HepG2 (cell line): ENCODE measurements around the gene CCBE1. TPM values are rescaled to one million over a fixed set of nuclear protein-coding genes. Genes with fewer than 3 reads are reported as not detected.

Experiments
- ARID5B ChIP-seq: IDR thresholded peaks from 2 replicates; pipeline ENCODE4 v1.4.0; 2020; ENCODE audit warnings: mild to moderate bottlenecking, missing genetic modification reagents
- ATAD3A ChIP-seq: sonication (generic); formaldehyde crosslinking; IDR thresholded peaks from 2 replicates; pipeline ENCODE4 v1.4.0; 2020; ENCODE audit warnings: missing genetic modification reagents
- CEBPB ChIP-seq: IDR thresholded peaks from 2 replicates; pipeline ENCODE4 v1.6.1; 2011; ENCODE audit warnings: low read depth, low read length, improper control_type of control experiment, borderline replicate concordance
- CENPX ChIP-seq: sonication (generic); formaldehyde crosslinking; IDR thresholded peaks from 2 replicates; pipeline ENCODE4 v1.9.0; 2021; ENCODE audit warnings: mild to moderate bottlenecking, missing genetic modification reagents, moderate library complexity
- GTF2F1 ChIP-seq: fragments of 150-350 bp; IDR thresholded peaks from 2 replicates; pipeline ENCODE4 v1.6.1; 2014; ENCODE audit warnings: low read length
- HNF4G ChIP-seq, 2 experiments: sonication (generic) in 1 of 2; formaldehyde crosslinking in 1 of 2; IDR thresholded peaks; 2 replicates each; pipeline versions ENCODE4 v1.4.0 to v1.6.1; 2011 to 2020; ENCODE audit warnings: borderline replicate concordance in 2 of 2, low read depth in 2 of 2, mild to moderate bottlenecking in 2 of 2, low read length in 1 of 2, missing genetic modification reagents in 1 of 2, moderate library complexity in 1 of 2
- ISL2 ChIP-seq: sonication (generic); formaldehyde crosslinking; IDR thresholded peaks from 2 replicates; pipeline ENCODE4 v1.5.0; 2020; ENCODE audit warnings: missing genetic modification reagents
- MYC ChIP-seq: sonication (generic); formaldehyde crosslinking; IDR thresholded peaks from 2 replicates; pipeline ENCODE4 v1.9.0; 2021; ENCODE audit warnings: missing genetic modification reagents, borderline replicate concordance
- ONECUT2 ChIP-seq: sonication (generic); formaldehyde crosslinking; IDR thresholded peaks from 2 replicates; pipeline ENCODE4 v1.4.0; 2020; ENCODE audit warnings: missing genetic modification reagents
- SKIL ChIP-seq: sonication (generic); formaldehyde crosslinking; IDR thresholded peaks from 2 replicates; pipeline ENCODE4 v1.8.0; 2022; ENCODE audit warnings: missing genetic modification reagents, mild to moderate bottlenecking, moderate library complexity, borderline replicate concordance
- SOX13 ChIP-seq, 3 experiments: fragments of 450-650 bp in 1 of 3; sonication (generic) in 1 of 3; formaldehyde crosslinking in 1 of 3; IDR thresholded peaks in 2 of 3; conservative IDR thresholded peaks in 1 of 3; 2 replicates each; pipeline versions ENCODE4 v1.5.0 to v1.6.1; 2016 to 2020; ENCODE audit warnings: antibody characterized with exemption in 1 of 3, mild to moderate bottlenecking in 1 of 3, missing compliant biosample characterization in 1 of 3, missing genetic modification reagents in 1 of 3, moderate library complexity in 1 of 3
- SRSF1 ChIP-seq: fragments of 200-400 bp; formaldehyde crosslinking; optimal IDR thresholded peaks from 2 replicates; pipeline ENCODE3; 2017; ENCODE audit warnings: mild to moderate bottlenecking, low read depth, low read length, moderate library complexity
- TEAD2 ChIP-seq: sonication (generic); formaldehyde crosslinking; IDR thresholded peaks from 2 replicates; pipeline ENCODE4 v1.9.0; 2021; ENCODE audit warnings: missing genetic modification reagents
- YEATS4 ChIP-seq: sonication (generic); formaldehyde crosslinking; IDR thresholded peaks from 2 replicates; pipeline ENCODE4 v1.4.0; 2020; ENCODE audit warnings: missing genetic modification reagents, borderline replicate concordance
- ZBTB2 ChIP-seq: sonication (generic); formaldehyde crosslinking; IDR thresholded peaks from 2 replicates; pipeline ENCODE4 v1.8.0; 2022; ENCODE audit warnings: low read depth, missing genetic modification reagents
- ZBTB26 ChIP-seq: IDR thresholded peaks from 2 replicates; pipeline ENCODE4 v1.6.1; 2016; ENCODE audit warnings: missing compliant biosample characterization, missing genetic modification reagents, borderline replicate concordance
- ZNF121 ChIP-seq: sonication (generic); formaldehyde crosslinking; IDR thresholded peaks from 2 replicates; pipeline ENCODE4 v1.5.0; 2020; ENCODE audit warnings: mild to moderate bottlenecking, missing genetic modification reagents
- ZNF510 ChIP-seq: sonication (generic); formaldehyde crosslinking; IDR thresholded peaks from 2 replicates; pipeline ENCODE4 v1.4.0; 2020; ENCODE audit warnings: low read depth, mild to moderate bottlenecking, missing genetic modification reagents
- ZNF788 ChIP-seq: sonication (generic); formaldehyde crosslinking; IDR thresholded peaks from 2 replicates; pipeline ENCODE4 v1.5.0; 2020; ENCODE audit warnings: mild to moderate bottlenecking, missing genetic modification reagents, borderline replicate concordance
- polyA plus RNA-seq, 8 experiments: library from polyadenylated mRNA; depleted of rRNA in 3 of 8; stranded (reverse) in 7 of 8; unstranded in 1 of 8; fragments of >200 nt; fragmentation: Illumina TruSeq in 4 of 8; extraction: Trizol in 4 of 8; gene quantifications; 2 replicates each; pipeline versions ENCODE4 v1.2.1 to v1.2.3, GENCODE V29; 2011 to 2016; ENCODE audit warnings: low read depth in 4 of 8, missing spikeins in 1 of 8, mixed read lengths in 1 of 8; ENCODE audit not compliant: insufficient read depth in 1 of 8
- total RNA-seq, 5 experiments: library from RNA; depleted of rRNA; stranded (reverse); fragments of >200 nt; fragmentation: Illumina TruSeq; extraction: Trizol; gene quantifications; 2 replicates each; pipeline ENCODE4 v1.2.3, GENCODE V29; 2016; ENCODE audit warnings: low read depth in 1 of 5

CCBE1 gene
- total and polyA plus RNA-seq, 2 of the 13 experiments (the other 11 are each of a cell fraction or from before 2014, with no cell fraction given): not detected

GRCh38 chr18:59516356-59517155 lies 180.7 kb downstream of the CCBE1 start (continued):
- TF ChIP-seq ARID5B (peak; percentile 93), CEBPB (peak; percentile 90), YEATS4 (no peak), MYC (CRISPR knock-in tag) (no peak), ZNF510 (no peak), TEAD2 (CRISPR knock-in tag) (no peak), CENPX (no peak), ZBTB26 (no peak), ZNF121 (CRISPR knock-in tag) (no peak), GTF2F1 (no peak), ISL2 (CRISPR knock-in tag) (peak; percentile 79), ZBTB2 (no peak), SOX13 (IDR thresholded peaks at IDR 0.05) (no peak), SOX13 (CRISPR knock-in tag; conservative IDR thresholded peaks at IDR 0.05 in 1 of 2, IDR thresholded peaks at IDR 0.05 in 1 of 2) (peak in 1 of 2 experiments; percentile 82; a peak in 2 of 4 replicates), ATAD3A (no peak), HNF4G (IDR thresholded peaks at IDR 0.05; ENCODE audit: borderline replicate concordance, low read depth, low read length) (no peak; the same call in 1 of the 2 replicates), HNF4G (CRISPR knock-in tag; IDR thresholded peaks at IDR 0.05; ENCODE audit: borderline replicate concordance, low read depth) (peak; percentile 42; the same call in 1 of the 2 replicates), ZNF788 (CRISPR knock-in tag) (peak; percentile 48; the same call in 1 of the 2 replicates), SRSF1 (no peak), SKIL (CRISPR knock-in tag) (0 out of 2 replicates have a peak, but pooled peaks have one; percentile 32), ONECUT2 (CRISPR knock-in tag) (no peak)
